Measurements from ENCODE around the gene ADPGK. TPM values are rescaled to one million over a fixed set of nuclear protein-coding genes. Genes with fewer than 3 reads are reported as not detected.
A peak's percentile ranks its signal among the peaks of the same experiment; 100 is the strongest.

ADPGK gene
- total RNA-seq, 1 experiment from 2014 or later = 100 TPM

- DNase-seq (ENCODE audit: low spot score) = no peak
Measured at GRCh38 chr15:72790302-72790910, 6.8 kb upstream of the ADPGK start.

- no peak for DNase-seq (ENCODE audit: low spot score)
Measured at GRCh38 chr15:72787526-72787925, 4.0 kb upstream of the ADPGK start.

- no peak for DNase-seq (ENCODE audit: low spot score)
Measured at GRCh38 chr15:72786676-72787345, 3.3 kb upstream of the ADPGK start.

GRCh38 chr15:72786242-72786641 is 2.7 kb upstream of the ADPGK start:
- DNase-seq (ENCODE audit: low spot score) = no peak

- DNase-seq (ENCODE audit: low spot score) = no peak
Measured at GRCh38 chr15:72785841-72786240, 2.3 kb upstream of the ADPGK start.

GRCh38 chr15:72785432-72785831 is 1.9 kb upstream of the ADPGK start:
- DNase-seq (ENCODE audit: low spot score) = peak; percentile 87

GRCh38 chr15:72784456-72784876 is 908 bp upstream of the ADPGK start:
- no peak for DNase-seq (ENCODE audit: low spot score)

GRCh38 chr15:72783004-72783639 is 436 bp downstream of the ADPGK start:
- peak; percentile 20 for DNase-seq (ENCODE audit: low spot score)

- no peak for DNase-seq (ENCODE audit: low spot score)
Measured at GRCh38 chr15:72782274-72783003, 1.1 kb downstream of the ADPGK start.

- no peak for DNase-seq (ENCODE audit: low spot score)
Measured at GRCh38 chr15:72781631-72782030, 1.9 kb downstream of the ADPGK start.

- no peak for DNase-seq (ENCODE audit: low spot score)
Measured at GRCh38 chr15:72778796-72779195, 4.8 kb downstream of the ADPGK start.

- no peak for DNase-seq (ENCODE audit: low spot score)
Measured at GRCh38 chr15:72774696-72775383, 8.7 kb downstream of the ADPGK start.

- DNase-seq (ENCODE audit: low spot score) = no peak
Measured at GRCh38 chr15:72771329-72771725, 12.2 kb downstream of the ADPGK start.

GRCh38 chr15:72770673-72771328 is 12.8 kb downstream of the ADPGK start:
- no peak for DNase-seq (ENCODE audit: low spot score)

- DNase-seq (ENCODE audit: low spot score) = no peak
Measured at GRCh38 chr15:72766780-72767179, 16.8 kb downstream of the ADPGK start.

GRCh38 chr15:72766025-72766424 is 17.5 kb downstream of the ADPGK start:
- DNase-seq (ENCODE audit: low spot score) = no peak

GRCh38 chr15:72764656-72765055 is 18.9 kb downstream of the ADPGK start:
- DNase-seq (ENCODE audit: low spot score) = no peak

- DNase-seq (ENCODE audit: low spot score) = no peak
Measured at GRCh38 chr15:72760590-72761260, 22.8 kb downstream of the ADPGK start.

GRCh38 chr15:72758182-72758581 is 25.4 kb downstream of the ADPGK start:
- DNase-seq (ENCODE audit: low spot score) = peak; percentile 15

GRCh38 chr15:72754096-72754495 is 29.5 kb downstream of the ADPGK start:
- no peak for DNase-seq (ENCODE audit: low spot score)
